ENCODE measurements around the gene GPX4.

The GPX4 gene

DNA sequence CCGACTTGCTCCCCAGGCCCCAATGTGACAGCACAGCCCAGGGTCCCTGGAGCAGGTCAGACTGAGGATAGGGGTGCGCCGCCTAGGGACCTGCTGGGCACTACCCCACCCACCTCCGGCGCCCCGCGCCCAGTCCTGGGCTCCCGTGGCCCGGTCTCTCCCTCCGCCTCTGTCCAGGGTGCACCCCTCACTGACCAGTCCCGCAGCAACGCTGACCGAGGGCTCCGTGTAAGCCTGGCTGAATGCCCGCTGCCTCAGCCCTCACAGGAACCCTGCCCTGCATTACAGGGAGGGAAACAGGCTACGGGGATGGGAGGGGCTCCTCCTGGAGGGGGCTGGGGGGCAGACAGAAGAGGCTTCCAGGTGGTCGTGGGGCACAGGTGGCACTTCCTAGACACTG, 31.7 kb downstream of the GPX4 start:
- FAIRE-seq: no peak

DNA sequence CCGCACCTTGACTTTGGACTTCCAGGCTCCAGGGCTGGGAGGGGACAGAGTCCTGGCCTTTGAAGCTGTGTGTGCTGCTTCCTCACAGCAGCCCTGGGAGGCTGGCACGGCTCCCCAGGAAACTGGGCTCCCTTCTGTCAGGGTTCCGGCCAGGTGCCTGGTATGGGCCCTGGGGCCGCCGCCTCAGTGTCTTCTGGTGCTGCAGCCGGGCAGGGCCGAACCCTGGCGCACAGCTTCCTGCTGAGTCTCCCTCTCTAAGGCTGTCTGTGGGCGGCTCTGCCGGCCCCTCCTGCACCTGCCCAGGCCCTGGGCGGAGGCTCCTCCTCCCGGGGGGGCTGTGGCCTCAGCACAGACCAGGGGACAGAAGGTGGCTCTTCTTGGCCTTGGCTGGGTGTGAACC, 32.4 kb downstream of the GPX4 start:
- FAIRE-seq: no peak

DNA sequence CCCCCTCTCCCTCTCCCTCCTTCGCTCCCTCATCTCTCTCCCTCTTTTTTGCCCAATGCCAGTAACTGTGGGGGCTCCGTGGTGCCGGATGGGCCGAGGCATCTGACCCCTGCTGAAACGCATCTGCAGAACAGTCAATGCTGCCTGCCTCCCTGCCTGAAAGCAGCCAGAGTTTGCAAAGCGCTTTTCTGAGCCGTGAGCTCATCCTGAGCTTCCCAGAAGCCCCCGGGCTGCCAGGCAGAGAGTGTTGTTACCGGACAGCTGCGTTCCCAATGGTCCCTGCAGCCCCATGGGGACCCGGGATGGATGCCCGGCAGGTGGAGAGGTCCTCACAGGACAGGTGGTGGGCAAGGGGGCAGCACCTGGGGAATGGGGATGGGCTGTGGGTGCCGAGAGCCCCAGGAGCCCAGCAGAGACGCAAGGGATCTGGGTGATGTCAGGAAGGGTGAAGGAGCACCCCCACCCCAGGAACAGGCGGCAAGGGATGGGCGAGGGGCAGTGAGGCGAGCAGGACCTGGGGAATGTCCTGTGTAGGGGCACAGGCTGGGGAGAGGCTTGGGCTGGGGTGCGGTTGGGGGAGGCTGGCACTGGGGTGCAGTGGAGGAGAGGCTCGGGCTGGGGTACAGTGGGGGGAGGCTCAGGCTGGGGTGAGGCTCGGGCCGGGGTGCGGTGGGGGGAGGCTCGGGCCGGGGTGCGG, 33.0 kb downstream of the GPX4 start:
- no peak for FAIRE-seq

DNA sequence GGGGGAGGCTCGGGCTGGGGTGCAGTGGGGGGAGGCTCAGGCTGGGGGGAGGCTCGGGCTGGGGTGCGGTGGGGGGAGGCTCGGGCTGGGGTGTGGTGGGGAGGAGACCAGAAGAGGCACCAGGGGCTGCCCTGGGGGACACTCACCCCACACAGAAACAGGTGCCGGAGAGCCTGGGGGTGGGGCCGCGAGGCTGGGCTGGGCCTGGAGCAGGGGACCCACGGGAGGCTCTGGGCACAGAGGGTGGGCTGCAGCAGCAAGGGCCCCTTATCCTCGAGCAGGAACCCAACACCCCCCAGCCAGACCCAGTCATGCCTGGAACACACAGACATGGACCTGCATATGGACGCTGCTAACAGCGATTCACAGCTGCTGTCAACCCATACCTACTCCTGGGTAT, 34.3 kb downstream of the GPX4 start:
- FAIRE-seq: no peak

DNA sequence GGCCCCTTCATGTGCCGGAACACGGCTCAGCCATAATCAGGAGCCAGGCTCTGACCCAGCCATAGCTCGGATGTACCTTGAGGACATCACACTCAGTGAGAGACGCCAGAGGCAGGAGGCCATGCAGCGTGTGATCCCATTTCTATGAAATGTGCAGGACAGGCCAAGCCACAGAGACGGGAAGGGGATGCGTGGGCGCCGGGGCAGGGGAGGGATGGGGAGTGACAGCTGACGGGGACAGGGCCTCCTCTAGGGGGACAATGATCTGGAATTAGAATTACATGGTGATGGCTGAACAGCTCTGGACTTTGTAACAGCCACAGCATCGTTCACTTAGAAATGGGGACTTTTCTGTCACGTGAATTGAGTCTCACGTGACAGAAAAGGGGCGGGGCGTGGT, 35.3 kb downstream of the GPX4 start:
- FAIRE-seq: no peak

DNA sequence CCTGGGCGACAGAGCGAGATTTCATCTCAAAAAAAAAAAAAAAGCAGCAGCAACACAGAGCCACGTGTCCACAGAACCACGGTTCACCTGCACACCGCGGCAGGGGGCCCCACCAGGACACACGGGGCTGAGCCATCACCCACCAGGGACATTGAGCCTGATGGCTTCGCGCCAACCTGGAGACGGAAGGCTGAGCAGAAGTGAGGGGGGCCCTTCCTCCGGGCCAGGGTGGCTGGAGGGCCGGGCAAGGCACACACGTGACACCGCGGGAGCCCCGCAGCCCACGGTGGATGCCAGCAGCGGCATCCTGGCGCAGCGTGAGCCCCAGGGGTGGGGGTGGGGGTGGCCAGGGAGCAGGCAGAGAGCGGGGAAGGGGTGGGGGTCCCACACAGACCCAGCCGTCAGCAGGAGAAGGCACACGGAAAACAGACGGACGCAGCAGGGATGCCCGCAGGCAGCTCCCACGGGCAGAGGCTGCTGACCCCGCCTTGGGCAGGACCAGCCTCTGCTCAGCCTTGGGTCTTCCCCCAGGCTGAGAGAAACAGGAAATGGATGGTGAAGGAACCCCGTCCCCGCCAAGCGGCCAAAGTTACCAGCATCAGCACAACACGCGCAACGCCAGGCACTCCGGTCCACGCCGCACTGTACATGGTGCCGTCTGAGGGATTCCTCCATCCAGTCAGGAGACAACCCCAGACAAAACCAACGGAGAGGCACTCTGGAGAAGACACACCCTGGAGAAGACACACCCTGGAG, 36.7 kb downstream of the GPX4 start:
- FAIRE-seq: no peak

DNA sequence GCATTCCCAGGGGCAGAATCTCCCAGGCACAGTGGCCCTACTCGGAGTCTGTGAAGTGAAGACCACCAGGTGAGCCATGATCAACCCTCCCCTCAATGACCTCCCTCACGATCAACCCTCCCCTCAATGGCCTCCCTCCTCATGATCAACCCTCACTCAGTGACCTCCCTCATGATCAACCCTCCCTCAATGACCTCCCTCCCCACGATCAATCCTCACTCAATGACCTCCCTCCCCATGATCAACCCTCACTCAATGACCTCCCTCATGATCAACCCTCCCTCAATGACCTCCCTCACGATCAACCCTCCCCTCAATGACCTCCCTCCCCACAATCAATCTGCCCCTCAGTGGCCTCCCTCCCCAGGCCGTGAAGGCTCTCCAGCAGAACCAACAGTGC, 38.1 kb downstream of the GPX4 start:
- no peak for FAIRE-seq

DNA sequence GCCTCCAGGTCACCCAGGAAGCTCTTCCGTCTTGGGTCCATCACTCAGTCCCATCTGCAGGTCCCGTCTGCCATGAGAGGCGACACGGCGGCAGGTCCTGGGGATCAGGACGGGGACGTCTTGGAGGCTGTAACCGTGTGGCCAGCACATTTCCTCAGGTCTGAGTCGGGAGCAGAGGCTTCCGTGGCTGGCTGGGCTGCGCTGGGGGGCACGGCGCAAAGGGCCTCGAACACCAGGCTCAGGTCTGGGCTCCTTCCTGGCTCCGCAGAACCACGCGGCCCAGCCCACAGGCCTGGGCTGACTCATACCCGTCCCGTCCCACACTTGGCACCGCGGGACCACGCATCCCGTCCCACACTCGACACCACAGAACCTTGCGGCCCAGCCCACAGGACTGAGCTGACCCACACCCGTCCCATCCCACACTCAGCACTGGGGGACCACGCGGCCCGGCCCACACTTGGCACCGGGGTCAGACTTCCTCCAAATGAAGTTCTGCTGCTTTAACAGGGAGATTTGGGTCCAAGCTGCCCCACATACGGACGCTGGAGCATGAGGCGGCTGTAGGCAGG, 40.1 kb downstream of the GPX4 start:
- no peak for FAIRE-seq

DNA sequence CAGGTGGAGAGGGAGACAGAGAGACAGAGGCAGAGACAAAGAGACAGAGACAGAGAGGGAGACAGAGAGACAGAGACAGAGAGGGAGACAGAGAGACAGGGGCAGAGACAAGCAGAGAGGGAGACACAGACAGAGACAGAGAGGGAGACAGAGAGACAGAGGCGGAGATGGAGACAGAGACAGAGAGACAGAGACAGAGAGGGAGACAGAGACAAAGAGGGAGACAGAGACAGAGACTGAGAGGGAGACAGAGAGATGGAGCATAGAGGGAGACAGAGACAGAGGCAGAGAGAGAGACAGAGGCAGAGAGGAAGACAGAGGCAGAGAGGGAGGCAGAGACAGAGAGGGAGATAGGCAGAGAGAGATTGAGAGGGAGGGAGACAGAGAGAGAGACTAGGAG, 40.9 kb downstream of the GPX4 start:
- FAIRE-seq: no peak

DNA sequence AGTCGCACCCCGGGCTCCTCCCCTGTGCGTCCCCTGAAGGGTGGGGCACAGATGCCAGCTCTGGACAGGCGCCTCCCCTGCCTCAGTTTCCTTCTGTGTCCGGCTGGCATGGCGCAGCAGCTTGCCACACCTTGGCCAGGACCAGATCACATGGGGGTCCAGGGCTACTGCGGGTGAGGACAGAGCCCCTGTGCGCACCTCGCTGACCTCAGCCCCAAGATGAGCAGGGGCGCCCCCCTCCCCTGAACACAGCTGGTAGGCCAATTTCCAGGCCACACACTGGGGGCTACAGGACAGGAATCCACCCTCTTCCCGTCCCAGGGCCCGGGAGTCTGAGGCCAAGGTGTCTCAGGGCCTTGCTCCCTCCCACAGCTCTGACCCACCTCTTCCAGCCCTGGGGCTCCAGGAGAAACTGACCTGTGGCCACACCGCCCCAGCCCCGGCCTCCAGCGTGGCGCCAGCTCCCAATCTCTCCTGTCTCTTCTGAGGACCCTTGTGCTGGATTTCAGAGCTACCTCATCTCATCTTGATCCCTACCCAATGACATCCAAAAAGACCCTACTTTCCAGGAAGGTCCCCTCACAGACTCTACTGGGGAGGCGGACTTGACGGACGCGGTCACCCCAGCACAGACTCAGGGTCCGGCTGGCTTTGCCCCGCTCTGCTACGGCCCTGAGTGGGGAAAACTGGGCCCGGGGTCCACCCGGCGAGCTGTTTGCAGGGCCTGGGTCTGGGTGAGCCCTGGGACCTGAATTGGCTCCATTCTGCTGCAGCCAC, 42.0 kb downstream of the GPX4 start:
- FAIRE-seq: no peak

DNA sequence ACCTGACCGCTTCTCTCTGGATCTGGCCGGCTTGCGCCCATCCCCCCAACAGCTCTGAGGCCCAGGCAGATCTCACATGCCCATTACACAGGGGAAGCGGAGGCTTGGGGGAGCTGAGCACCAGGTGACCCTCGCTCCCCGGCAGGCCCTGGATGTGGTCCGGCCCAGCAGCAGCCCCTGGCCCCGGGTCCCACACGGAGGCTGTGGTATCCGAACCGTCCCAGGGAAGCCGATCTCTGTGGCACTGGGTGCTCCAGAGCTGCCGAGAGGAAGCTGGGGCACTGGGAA, 42.6 kb downstream of the GPX4 start:
- no peak for FAIRE-seq

DNA sequence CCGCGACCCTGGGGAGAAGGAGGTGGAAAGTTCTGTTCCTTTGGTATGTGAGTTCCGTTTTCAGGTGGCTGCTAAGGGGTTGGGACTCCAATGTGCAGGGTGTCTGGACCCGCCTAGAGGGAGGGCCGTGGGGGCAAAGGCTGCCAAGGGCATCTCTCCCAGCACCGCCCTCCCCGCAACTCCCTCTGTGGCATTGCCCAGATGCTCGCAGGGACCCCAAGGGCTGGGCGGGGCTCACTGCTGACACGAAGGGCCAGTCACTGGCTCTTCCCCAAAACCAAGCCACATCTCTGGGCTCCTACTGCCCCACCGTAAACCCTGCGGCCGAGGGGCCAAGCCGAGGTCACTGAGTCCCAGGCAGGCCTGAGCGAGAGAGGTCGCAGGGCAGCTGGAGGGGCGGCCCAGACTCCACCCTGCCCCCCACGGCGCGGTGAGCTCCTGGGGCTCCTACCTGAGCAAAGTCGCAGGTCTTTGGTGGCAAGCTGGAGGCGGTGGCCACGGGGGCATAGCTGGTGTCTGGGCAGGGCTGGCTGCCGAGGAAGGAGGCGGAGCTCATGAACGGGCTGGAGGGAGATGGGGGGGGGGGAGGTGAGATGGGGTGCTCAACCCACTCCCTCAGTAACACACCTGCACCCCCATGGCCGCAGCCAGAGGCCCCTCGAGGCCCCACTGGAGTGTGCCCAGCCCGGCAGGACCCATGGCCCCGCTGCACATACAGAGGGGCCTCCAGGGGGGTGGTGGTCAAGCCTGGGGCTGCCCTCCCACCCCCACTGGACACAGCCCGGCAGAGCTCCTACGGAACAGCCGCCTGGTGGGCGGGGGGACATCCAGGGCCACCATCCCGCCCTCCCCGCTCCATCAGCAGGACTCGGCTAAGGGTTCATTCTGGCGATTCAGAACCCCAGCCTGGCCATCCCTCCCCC, 43.3 kb downstream of the GPX4 start:
- no peak for FAIRE-seq

DNA sequence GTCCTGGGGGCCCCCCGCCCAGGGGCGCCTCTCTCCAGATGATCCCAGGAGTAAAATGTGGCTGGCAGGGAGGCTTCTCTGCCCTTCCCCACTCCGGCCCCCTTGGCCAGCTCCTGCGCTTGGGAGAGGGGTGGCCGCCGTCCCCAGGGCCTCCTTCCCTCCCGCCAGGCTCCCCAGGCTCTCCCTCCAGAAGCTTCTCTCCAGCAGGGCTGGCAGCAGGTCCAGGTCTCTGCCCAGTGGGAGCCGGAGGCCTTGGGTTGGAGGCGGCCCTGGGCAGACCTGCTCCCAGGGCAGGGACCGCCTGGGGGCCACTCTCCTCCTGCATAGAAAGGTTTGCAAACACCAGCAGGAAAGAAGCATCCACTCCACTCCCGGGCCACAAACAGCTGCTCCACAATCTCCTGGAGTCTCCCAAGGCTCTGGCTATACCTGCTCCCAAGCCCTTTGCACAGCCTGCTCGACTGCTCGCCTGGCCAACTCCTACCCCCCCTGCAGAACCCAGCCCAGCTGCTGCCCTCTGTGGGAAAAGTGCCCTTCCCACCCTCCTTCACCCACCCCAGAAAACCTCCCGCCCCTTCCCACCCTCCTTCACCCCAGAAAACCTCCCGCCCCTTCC, 44.2 kb downstream of the GPX4 start:
- FAIRE-seq: no peak

DNA sequence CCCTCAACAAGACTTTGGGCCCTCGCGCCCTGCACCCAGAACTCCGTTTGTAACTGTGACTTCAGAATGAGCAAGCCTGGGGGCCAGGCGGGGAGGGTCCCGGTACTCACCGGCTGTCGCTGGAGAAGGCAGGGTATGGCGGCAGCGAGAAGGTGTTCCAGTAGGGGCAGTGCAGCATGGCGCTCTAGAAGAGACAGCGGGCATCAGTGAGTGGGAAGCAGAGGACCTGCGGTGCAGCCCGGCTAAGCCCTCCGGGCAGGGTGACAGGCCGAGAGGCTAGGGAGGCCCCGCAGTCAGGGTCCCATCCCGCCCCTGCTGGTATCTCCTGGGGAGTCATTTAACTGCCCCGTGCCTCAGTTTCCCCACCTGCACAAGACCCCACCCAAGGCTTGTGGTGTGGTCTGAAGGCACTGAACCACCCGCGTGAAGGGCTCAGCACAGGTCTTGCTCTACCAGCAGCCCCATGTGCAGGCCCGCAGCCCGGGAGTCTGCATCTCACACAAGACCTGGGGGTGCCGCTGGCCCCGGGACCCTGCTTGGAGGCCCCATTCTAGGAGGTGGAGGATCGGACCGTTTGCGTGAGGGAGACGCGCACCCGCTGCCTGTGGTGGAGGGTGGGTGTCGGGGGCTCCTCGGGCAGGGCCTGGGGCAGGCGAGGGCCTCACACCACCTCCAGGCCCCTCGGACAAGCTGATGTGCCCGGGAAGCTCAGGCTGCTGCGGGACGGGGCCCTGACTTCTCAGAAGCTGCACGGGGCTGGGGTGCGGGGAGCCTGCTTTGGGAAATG, 45.7 kb downstream of the GPX4 start:
- FAIRE-seq: no peak

DNA sequence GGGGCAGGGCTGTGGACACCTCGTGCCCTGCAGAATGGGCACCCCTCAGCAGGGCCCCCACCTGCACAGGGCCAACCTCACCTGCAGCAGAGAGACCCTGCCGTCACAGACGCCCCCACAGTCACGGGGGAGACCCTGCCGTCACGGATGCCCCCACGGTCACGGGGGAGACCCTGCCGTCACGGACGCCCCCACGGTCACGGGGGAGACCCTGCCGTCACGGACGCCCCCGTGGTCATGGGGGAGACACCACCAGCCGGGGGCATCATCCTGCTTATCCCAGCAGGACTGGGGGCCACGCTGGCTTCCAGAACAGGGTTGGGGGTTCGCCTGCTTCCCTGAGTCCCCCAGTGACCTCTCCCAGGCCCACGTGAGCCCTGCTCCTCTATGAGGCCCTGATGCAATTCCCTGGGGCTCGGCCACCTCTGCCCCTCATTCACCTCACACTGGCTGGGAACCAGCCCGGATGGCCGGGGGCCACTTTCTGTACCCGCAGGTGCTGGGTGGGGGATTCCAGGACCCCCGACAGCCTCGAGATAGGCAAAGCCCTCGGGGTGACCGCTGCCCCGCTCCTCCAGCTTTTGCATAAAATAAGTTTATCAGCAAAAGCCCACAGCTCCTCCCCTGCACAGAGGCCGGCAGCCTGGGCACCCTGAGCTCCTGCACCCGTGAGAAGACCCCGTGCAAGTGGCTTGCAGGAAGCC, 46.7 kb downstream of the GPX4 start:
- FAIRE-seq: no peak

DNA sequence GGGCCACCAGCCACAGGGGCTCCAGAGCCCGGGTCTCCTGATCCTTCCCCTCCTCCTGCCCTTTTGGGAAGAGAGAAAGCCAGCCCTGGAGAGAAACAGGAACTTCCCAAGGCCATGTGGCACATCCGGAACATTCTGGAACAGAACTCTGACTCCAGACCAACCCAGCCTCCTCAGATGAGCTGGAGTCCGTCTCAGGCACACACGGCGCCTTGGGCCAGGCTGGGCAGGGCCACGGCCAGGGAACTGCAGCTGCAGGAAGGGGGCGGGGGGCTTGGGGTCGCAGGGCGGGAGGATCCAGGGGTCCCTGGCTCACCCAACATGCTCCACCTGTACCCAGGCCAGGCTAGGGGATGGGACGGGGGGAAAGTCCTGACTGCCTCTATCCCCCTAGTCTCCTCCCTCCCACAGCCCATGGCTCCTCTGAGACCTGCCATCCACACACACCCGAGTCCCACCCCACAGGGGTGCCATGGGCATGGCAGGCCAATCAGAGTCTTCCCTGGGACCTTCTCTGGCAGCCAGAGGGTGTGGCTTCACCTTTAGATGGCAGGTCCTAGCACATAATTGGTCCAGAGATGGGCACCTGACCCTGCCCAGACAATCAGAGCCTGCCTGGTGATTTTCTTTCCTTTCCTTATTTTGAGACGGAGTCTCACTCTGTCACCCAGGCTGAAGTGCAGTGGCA, 47.4 kb downstream of the GPX4 start:
- FAIRE-seq: no peak

DNA sequence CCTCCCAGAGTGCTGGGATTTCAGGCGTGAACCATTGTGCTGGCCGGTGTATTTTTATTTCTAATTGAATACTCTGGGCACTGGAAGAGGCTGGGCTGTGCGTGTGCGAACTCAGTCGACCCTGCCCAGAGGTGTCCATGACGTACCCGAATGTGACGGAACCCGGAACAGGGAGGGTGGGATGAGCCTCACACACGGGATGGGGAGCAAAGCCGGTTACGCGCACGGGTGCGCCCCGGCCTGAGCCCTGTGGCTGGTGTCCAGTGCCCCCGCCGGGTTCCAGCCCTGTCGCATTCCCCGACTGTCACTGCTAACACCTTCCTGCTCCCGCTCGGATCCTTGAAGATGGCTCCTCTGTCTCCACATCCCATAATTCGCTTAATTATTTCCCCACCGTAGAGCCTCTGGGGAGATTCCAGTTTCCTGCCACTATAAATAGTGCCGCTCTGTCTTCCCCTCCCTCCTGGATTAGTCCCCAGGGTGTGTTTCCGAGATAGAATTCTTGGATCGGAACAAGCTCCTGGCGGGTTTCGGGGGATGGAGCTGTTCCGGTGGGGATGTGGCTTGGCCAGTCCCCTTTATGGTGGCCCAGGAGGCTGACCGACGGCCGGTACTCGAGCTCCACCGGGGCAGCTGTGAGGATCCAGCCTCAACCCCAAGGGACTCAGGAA, 48.3 kb downstream of the GPX4 start:
- FAIRE-seq: no peak

DNA sequence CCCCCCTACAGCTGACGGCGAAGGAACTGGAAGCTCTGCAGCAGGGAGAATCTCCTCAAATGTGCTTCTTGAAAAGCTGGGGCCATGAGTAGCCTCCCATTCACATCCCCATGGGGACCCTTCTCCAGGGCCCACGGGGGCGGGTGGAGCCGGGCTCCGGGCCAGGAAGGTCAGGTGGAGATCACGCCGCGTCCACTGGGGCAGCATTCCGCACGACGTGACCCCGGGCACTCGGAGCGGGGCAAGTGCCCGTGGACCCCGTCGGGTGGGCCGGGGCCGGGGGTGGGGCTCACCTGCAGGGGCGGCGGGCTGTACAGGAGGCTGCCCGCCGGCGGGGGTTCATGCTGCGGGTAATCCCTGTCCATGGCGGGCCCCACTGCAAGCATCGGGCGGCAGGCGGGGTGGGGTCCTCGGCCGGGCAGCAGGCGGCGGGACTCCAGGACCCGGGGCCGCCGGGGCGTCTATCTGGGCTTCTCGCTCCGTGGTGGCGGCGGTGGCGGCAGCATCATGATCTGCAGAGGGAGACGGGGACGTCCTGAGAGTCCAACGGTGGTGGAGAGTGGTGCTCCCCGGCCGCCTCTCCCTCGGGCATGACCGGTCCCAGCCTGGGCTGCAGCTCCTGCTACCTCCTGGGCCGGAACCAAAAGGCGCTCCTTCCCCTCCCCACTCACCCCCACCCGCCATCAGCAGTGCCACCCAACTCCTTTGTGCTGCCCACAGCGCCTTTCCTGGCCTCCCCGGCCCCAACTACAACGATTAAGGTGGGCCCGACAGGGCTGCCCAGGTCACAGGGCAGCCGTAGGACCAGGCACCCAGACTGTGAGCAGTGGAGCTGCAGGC, 50.3 kb downstream of the GPX4 start:
- no peak for FAIRE-seq

Data from TTC549 (cell line).